Psoas muscle (tissue), 8 donors: ENCODE measurements around the gene HSFX2. TPM values are rescaled to one million over a fixed set of nuclear protein-coding genes. Genes with fewer than 3 reads are reported as not detected.
"Not testable (repeated sequence)": the region's sequence is repeated elsewhere in the genome, so short reads cannot be mapped to it uniquely, and the experiment has no call there.

ENCODE experiments used
- ATAC-seq, 4 donors: fragments of 200-7000 bp; cut with Tn5 transposase; one replicate each; pipeline ENCODE4 v1.9.1; 2020; ENCODE audit warnings: moderate library complexity in 3 of 4, mild to moderate bottlenecking in 2 of 4
- DNase-seq, 2 donors: peaks; one replicate each; pipeline ENCODE4 v3.0.0-alpha.2; 2020
- H3K27ac ChIP-seq: fragments of 200-600 bp; one replicate; pipeline ENCODE4 v1.8.0; 2022
- H3K27me3 ChIP-seq, 3 donors: fragments of 200-600 bp in 1 of 3; one replicate each; pipeline versions ENCODE4 v1.6.1 to v1.8.0; 2013 to 2022; ENCODE audit warnings: low read length in 2 of 3, mild to moderate bottlenecking in 2 of 3, moderate library complexity in 1 of 3; ENCODE audit not compliant: insufficient read depth in 3 of 3
- H3K36me3 ChIP-seq, 2 donors: fragments of 200-600 bp in 1 of 2; one replicate each; pipeline versions ENCODE4 v1.6.1 to v1.8.0; 2013 to 2022; ENCODE audit warnings: low read depth in 1 of 2, mild to moderate bottlenecking in 1 of 2, moderate library complexity in 1 of 2; ENCODE audit not compliant: insufficient read depth in 1 of 2
- H3K4me1 ChIP-seq: fragments of 200-600 bp; one replicate; pipeline ENCODE4 v1.8.0; 2022
- H3K4me3 ChIP-seq: fragments of 200-600 bp; one replicate; pipeline ENCODE4 v1.8.0; 2022; ENCODE audit warnings: mild to moderate bottlenecking
- H3K9me3 ChIP-seq: fragments of 200-600 bp; one replicate; pipeline ENCODE4 v1.8.0; 2022
- CTCF ChIP-seq: fragments of 200-600 bp; IDR thresholded peaks from one replicate; pipeline ENCODE4 v1.8.0; 2022; ENCODE audit warnings: antibody characterized with exemption
- WGBS, 3 donors: extraction: QIAGEN DNeasy Blood & Tissue Kit; methylation state at CpG; one replicate each; pipeline versions ENCODE4 v1.1.6 to v1.1.7; 2013; 5-methylcytosine and 5-hydroxymethylcytosine counted together
- intact Hi-C, 2 donors: fragments of 100-400 bp; cut with DNase I; formaldehyde crosslinking; loops; one replicate each; pipeline versions ENCODE4 v1.11.0 to v1.14.2; 2022
- polyA plus RNA-seq, 3 donors: library from polyadenylated mRNA; stranded (reverse); fragments of 200-250 nt; gene quantifications; one replicate each; pipeline ENCODE4 v1.2.3, GENCODE V29; 2013
- total RNA-seq, 4 donors: library from RNA; stranded (reverse); fragmentation: NEBNext Ultra II Directional in 2 of 4; extraction: Animal tissue kit (Norgen Biotek cat#: 25700) in 2 of 4; gene quantifications; one replicate each; pipeline versions ENCODE4 v1.2.1 to v1.2.4, GENCODE V29; 2021 to 2023
- donor health status: healthy with polysubstance abuse.
- donor health status: DM: no; HTN: no; CAD: no; lungs with moderate emphysema.
- donor health status: Bipolar disorder and iron deficiency.
- donor health status: healthy.
- donor health status: DM: yes; HTN: yes; CAD: no.
- donor health status: DM: no; HTN: no; CAD: no.
- donor health status: DM: no; HTN: no; CAD: no.
- donor health status: DM: yes; HTN: yes; CAD: no.

HSFX2 gene
- total and polyA plus RNA-seq, 7 donors, result 0.14 to 1.8 (median 0.41) TPM; not detected in 2

GRCh38 chrX:149611623-149612175 is 16.6 kb upstream of the HSFX2 start:
- WGBS, 3 donors, result 67 to 77% (median 70%) methylated on average over 1 of the region's 1 CpG
- intact Hi-C loops, result no loop called here
- ATAC-seq (no peak), DNase-seq (no peak)
- no peaks in the 10 kb centered on the region for H3K4me1 ChIP-seq
- H3K27me3 ChIP-seq, result no peaks in the 10 kb centered on the region
- no peaks in the 10 kb centered on the region for H3K9me3 ChIP-seq
- no peak overlapping the region for H3K4me3 ChIP-seq
- TF ChIP-seq CTCF, result no peak
- peaks cover 0 to 7% of the 10 kb centered on the region in 2 donors for H3K36me3 ChIP-seq
- H3K27ac ChIP-seq, result no peak overlapping the region

- TF ChIP-seq CTCF, result no peak
- H3K9me3 ChIP-seq, result no peaks in the 10 kb centered on the region
- ATAC-seq (no peak), DNase-seq (no peak)
- no peak overlapping the region for H3K4me3 ChIP-seq
- H3K27me3 ChIP-seq, result no peaks in the 10 kb centered on the region
- intact Hi-C loops, result no loop called here
- WGBS, 3 donors, result 62 to 89% (median 87%) methylated on average over 5 of the region's 5 CpGs
- H3K36me3 ChIP-seq, result peaks cover 0 to 7% of the 10 kb centered on the region in 2 donors
- no peaks in the 10 kb centered on the region for H3K4me1 ChIP-seq
- no peak overlapping the region for H3K27ac ChIP-seq
Measured at GRCh38 chrX:149610511-149610910, 15.4 kb upstream of the HSFX2 start.

GRCh38 chrX:149607699-149608098 is 12.6 kb upstream of the HSFX2 start:
- no peak for TF ChIP-seq CTCF
- Histone ChIP-seq H3K27ac (no peak overlapping the region), H3K9me3 (no peaks in the 10 kb centered on the region), H3K36me3 (peaks cover 0 to 9% of the 10 kb centered on the region in 2 donors), H3K4me1 (no peaks in the 10 kb centered on the region), H3K27me3 (no peaks in the 10 kb centered on the region), H3K4me3 (no peak overlapping the region)
- ATAC-seq (no peak), DNase-seq (no peak)
- intact Hi-C loops, result no loop called here

DNA sequence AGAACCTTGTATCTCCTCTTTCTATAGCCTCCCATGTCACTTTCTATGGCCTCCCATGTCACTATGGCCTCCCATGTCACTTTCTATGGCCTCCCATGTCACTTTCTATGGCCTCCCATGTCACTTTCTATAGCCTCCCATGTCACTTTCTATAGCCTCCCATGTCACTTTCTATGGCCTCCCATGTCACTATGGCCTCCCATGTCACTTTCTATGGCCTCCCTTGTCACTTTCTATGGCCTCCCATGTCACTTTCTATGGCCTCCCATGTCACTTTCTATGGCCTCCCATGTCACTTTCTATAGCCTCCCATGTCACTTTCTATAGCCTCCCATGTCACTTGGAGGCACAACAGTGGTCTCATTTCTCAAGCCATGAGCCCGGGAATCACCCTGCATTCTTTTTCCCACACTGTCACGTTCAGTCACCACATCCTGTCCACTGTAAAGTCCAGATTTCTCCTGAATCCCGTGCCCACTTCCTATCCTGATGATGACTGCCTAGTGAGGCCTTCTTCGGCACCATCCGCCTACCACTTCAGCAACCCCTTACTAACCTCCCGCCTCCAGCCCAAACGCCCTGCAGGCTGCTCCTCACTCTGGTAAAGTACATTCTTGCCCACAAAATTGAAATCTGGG is 10.3 kb upstream of the HSFX2 start:
- ATAC-seq, H3K27ac ChIP-seq, H3K27me3 ChIP-seq, H3K4me1 ChIP-seq, H3K4me3 ChIP-seq, H3K9me3 ChIP-seq, H3K36me3 ChIP-seq, intact Hi-C loops, DNase-seq: not testable (repeated sequence)
- 70 to 89% (median 79%) methylated on average over 7 of the region's 7 CpGs for WGBS, 3 donors

DNA sequence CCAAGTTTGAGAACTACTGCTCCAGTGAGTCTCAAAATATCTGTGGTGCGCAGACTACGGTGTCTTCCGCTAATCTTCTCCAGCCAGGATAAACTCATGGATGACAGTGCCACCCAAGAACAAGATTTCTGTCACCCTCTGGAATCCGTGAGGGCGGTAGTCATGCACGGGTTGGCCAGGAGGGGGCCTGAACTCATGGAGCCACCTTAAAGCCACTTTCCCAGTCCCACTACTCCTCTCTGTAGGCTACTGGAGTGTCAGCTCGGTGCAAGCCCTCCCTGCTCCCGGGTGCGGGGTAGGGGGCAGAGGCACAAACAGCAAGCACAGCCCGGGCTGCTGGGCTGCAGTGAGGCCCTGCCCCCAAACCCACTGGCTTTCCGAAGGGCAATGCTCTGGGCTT is 3.5 kb upstream of the HSFX2 start:
- intact Hi-C loops, H3K27me3 ChIP-seq, H3K27ac ChIP-seq, H3K9me3 ChIP-seq, H3K4me1 ChIP-seq, ATAC-seq, DNase-seq, H3K4me3 ChIP-seq, H3K36me3 ChIP-seq: not testable (repeated sequence)
- 32 to 35% (median 33%) methylated on average over 2 to 3 of the region's 11 CpGs for WGBS, 3 donors

- H3K9me3 ChIP-seq, H3K4me1 ChIP-seq, intact Hi-C loops, H3K36me3 ChIP-seq, DNase-seq, H3K27ac ChIP-seq, H3K4me3 ChIP-seq, ATAC-seq, H3K27me3 ChIP-seq: not testable (repeated sequence)
- no CpG with 5 or more reads among the region's 7 CpGs for WGBS, 3 donors
Measured at GRCh38 chrX:149595943-149596342, 829 bp upstream of the HSFX2 start.

GRCh38 chrX:149590993-149591392 is 4.1 kb downstream of the HSFX2 start:
- H3K4me3 ChIP-seq, ATAC-seq, intact Hi-C loops, H3K4me1 ChIP-seq, H3K27me3 ChIP-seq, DNase-seq, H3K27ac ChIP-seq, H3K9me3 ChIP-seq, H3K36me3 ChIP-seq: not testable (repeated sequence)
- no CpG with 5 or more reads among the region's 7 CpGs for WGBS, 3 donors

GRCh38 chrX:149587359-149587758 is 7.8 kb downstream of the HSFX2 start, which contains the start of gene MAGEA9B:
MAGEA9B (minus strand) TSS chrX:149587459; CDS start chrX:149583179, 4,280 bp downstream.
- H3K4me1 ChIP-seq, H3K27ac ChIP-seq, H3K9me3 ChIP-seq, intact Hi-C loops, ATAC-seq, DNase-seq, H3K36me3 ChIP-seq, H3K4me3 ChIP-seq, H3K27me3 ChIP-seq: not testable (repeated sequence)
- WGBS, 3 donors, result no CpG with 5 or more reads among the region's 12 CpGs

DNA sequence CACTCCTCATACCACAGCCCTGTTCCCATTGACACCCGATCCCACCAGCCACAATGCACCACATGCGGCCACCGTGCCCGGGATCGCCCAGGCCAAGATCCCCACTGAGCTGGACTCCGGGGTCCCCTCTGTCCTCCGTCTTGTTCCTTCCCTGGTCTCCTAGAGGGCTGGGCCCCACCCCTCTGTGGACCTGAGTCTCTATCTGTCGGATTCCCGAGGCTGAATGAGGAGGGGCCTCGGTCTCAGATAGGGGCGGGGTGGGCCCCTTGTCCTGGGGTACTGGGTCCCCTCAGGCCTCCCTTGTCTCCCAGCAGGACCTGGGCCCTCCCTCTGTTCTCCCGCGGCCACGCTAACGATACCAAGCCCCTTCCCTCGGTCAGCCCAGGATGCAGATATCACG is 9.5 kb downstream of the HSFX2 start:
- H3K27ac ChIP-seq, ATAC-seq, H3K9me3 ChIP-seq, H3K27me3 ChIP-seq, H3K4me1 ChIP-seq, intact Hi-C loops, DNase-seq, H3K36me3 ChIP-seq, H3K4me3 ChIP-seq: not testable (repeated sequence)
- 88 to 91% (median 90%) methylated on average over 2 to 4 of the region's 17 CpGs for WGBS, 3 donors
